GM19468 (cell line): Measurements from ENCODE around the gene CCNY.
"Not testable (repeated sequence)": the region's sequence is repeated elsewhere in the genome, so short reads cannot be mapped to it uniquely, and the experiment has no call there.

ENCODE experiments used
- ATAC-seq: cut with Tn5 transposase; IDR thresholded peaks from one replicate; pipeline ENCODE4 v1.9.1; 2021; ENCODE audit warnings: mild to moderate bottlenecking, moderate library complexity, moderate number of reproducible peaks; ENCODE audit not compliant: unreplicated experiment; ENCODE audit errors: extremely low read depth

CCNY gene

GRCh38 chr10:35336084-35336831 lies at the start of gene CCNY:
TSS of gene CCNY (plus strand) at chr10:35336509. CDS start at chr10:35337054, 545 bp downstream.
- ATAC-seq = peak; percentile 36

GRCh38 chr10:35289198-35289597 lies 47.1 kb upstream of the CCNY start:
- no peak for ATAC-seq

GRCh38 chr10:35294506-35294905 lies 41.8 kb upstream of the CCNY start:
- no peak for ATAC-seq

GRCh38 chr10:35299016-35299415 lies 37.3 kb upstream of the CCNY start:
- ATAC-seq = no peak

GRCh38 chr10:35300063-35300699 lies 36.1 kb upstream of the CCNY start:
- ATAC-seq = no peak

GRCh38 chr10:35304649-35305048 lies 31.7 kb upstream of the CCNY start:
- no peak for ATAC-seq

GRCh38 chr10:35306852-35307251 lies 29.5 kb upstream of the CCNY start:
- no peak for ATAC-seq

GRCh38 chr10:35307297-35307696 lies 29.0 kb upstream of the CCNY start:
- ATAC-seq = no peak

GRCh38 chr10:35308809-35309208 lies 27.5 kb upstream of the CCNY start:
- ATAC-seq = no peak

- ATAC-seq = not testable (repeated sequence)
Observed at GRCh38 chr10:35314142-35314541, 22.2 kb upstream of the CCNY start.

- ATAC-seq = not testable (repeated sequence)
Observed at GRCh38 chr10:35315235-35315634, 21.1 kb upstream of the CCNY start.

- ATAC-seq = no peak
Observed at GRCh38 chr10:35316218-35316967, 19.9 kb upstream of the CCNY start.

GRCh38 chr10:35318551-35318950 lies 17.8 kb upstream of the CCNY start:
- no peak for ATAC-seq

- no peak for ATAC-seq
Observed at GRCh38 chr10:35320341-35320740, 16.0 kb upstream of the CCNY start.

GRCh38 chr10:35322636-35323035 lies 13.7 kb upstream of the CCNY start:
- ATAC-seq = no peak

GRCh38 chr10:35324196-35324595 lies 12.1 kb upstream of the CCNY start:
- ATAC-seq = no peak

- no peak for ATAC-seq
Observed at GRCh38 chr10:35326466-35327235, 9.7 kb upstream of the CCNY start.

- ATAC-seq = no peak
Observed at GRCh38 chr10:35327790-35328403, 8.4 kb upstream of the CCNY start.

GRCh38 chr10:35328404-35329037 lies 7.8 kb upstream of the CCNY start:
- no peak for ATAC-seq
